ENCODE data around the gene ANG.
A peak's percentile ranks its signal among the peaks of the same experiment; 100 is the strongest.

ANG gene

GRCh38 chr14:20686386-20687143 lies 2.0 kb upstream of the ANG start:
- Histone ChIP-seq H3K27me3 (ENCODE audit: insufficient read depth, low read depth) (no peaks in the 10 kb centered on the region), H3K4me3 (IDR thresholded peaks at IDR 0.05; ENCODE audit: insufficient read depth, low read depth, low read length) (no peak overlapping the region), H3K9ac (no peak overlapping the region), H3K4me2 (peak overlapping the region; percentile 81; the same call in 1 of the 2 replicates), H3K4me1 (ENCODE audit: low read depth, poor library complexity, severe bottlenecking) (peaks cover 14% of the 10 kb centered on the region), H3K79me2 (ENCODE audit: insufficient read depth, low read depth) (no peaks in the 10 kb centered on the region), H3K27ac (no peak overlapping the region), H2AFZ (ENCODE audit: low read depth) (no peak overlapping the region), H4K20me1 (ENCODE audit: insufficient read depth) (no peaks in the 10 kb centered on the region), H3K36me3 (ENCODE audit: insufficient read depth) (no peaks in the 10 kb centered on the region)
- TF ChIP-seq CTCF (conservative IDR thresholded peaks at IDR 0.05; ENCODE audit: low read depth, low read length) = no peak

- Histone ChIP-seq H3K4me2 (no peak overlapping the region), H2AFZ (ENCODE audit: low read depth) (no peak overlapping the region), H4K20me1 (ENCODE audit: insufficient read depth) (no peaks in the 10 kb centered on the region), H3K27ac (no peak overlapping the region), H3K4me3 (IDR thresholded peaks at IDR 0.05; ENCODE audit: insufficient read depth, low read depth, low read length) (no peak overlapping the region), H3K9ac (no peak overlapping the region), H3K36me3 (ENCODE audit: insufficient read depth) (no peaks in the 10 kb centered on the region), H3K79me2 (ENCODE audit: insufficient read depth, low read depth) (no peaks in the 10 kb centered on the region), H3K27me3 (ENCODE audit: insufficient read depth, low read depth) (no peaks in the 10 kb centered on the region), H3K4me1 (ENCODE audit: low read depth, poor library complexity, severe bottlenecking) (peaks cover 14% of the 10 kb centered on the region)
- TF ChIP-seq CTCF (conservative IDR thresholded peaks at IDR 0.05; ENCODE audit: low read depth, low read length) = no peak
Observed at GRCh38 chr14:20687362-20688166, 1.0 kb upstream of the ANG start.

GRCh38 chr14:20690848-20691640 lies 2.5 kb downstream of the ANG start:
- peak overlapping the region; percentile 35 for H2AFZ ChIP-seq (ENCODE audit: low read depth)
- H3K4me2 ChIP-seq = peak overlapping the region; percentile 11; the same call in 1 of the 2 replicates
- H3K27me3 ChIP-seq (ENCODE audit: insufficient read depth, low read depth) = no peaks in the 10 kb centered on the region

More at GRCh38 chr14:20690848-20691640, 2.5 kb downstream of the ANG start:
- Histone ChIP-seq H3K4me1 (ENCODE audit: low read depth, poor library complexity, severe bottlenecking) (peaks cover 12% of the 10 kb centered on the region), H4K20me1 (ENCODE audit: insufficient read depth) (no peaks in the 10 kb centered on the region), H3K79me2 (ENCODE audit: insufficient read depth, low read depth) (no peaks in the 10 kb centered on the region), H3K4me3 (IDR thresholded peaks at IDR 0.05; ENCODE audit: insufficient read depth, low read depth, low read length) (no peak overlapping the region), H3K9ac (no peak overlapping the region), H3K36me3 (ENCODE audit: insufficient read depth) (no peaks in the 10 kb centered on the region), H3K27ac (no peak overlapping the region)
- TF ChIP-seq CTCF (conservative IDR thresholded peaks at IDR 0.05; ENCODE audit: low read depth, low read length) = peak; percentile 69
